ENCODE data around the gene DCST1.

DNA sequence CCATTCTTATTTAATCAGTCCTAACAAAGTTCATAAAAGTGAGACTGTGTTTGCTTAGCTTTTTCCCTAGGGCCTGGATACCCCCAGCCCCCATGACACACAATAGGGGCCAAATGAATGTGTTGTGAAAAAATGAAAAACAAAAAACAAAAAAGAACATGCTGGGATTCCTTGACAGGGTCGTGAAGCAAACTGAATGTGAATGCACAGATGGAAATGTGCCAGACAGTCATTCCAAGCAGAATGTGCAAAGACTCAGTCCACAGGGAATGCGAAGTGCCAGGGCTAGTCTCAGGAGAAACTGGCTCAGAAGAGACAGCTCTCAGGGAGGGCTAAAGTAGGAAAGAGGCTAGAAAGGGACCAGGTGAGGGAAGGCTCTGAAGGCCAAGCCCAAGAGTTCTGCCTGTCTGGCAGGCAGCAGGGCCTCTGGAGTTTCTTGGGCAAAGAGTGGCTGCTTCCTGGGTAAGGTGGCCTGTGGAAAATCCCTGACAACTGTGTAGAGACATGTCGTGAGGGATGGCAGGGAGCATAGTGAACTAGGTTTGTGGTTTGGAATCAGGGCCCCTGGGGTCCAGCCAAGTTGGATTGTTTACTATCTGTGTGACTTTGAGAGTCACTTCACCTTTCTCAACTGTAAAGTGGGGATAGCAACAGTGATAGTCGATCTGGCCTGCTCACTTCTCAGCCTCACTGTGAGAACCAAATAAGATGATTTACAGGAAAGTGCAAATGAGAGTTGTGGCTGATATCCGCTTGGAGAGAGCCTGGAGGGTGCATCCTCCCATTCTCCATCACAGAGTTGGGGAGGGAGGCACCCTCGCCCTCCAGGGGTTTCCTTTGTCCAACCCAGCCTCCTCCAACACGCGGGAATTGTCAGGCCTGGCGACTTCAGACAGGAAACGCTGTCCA is 16.3 kb downstream of the DCST1 start:
- TF ChIP-seq, protein P1, sequence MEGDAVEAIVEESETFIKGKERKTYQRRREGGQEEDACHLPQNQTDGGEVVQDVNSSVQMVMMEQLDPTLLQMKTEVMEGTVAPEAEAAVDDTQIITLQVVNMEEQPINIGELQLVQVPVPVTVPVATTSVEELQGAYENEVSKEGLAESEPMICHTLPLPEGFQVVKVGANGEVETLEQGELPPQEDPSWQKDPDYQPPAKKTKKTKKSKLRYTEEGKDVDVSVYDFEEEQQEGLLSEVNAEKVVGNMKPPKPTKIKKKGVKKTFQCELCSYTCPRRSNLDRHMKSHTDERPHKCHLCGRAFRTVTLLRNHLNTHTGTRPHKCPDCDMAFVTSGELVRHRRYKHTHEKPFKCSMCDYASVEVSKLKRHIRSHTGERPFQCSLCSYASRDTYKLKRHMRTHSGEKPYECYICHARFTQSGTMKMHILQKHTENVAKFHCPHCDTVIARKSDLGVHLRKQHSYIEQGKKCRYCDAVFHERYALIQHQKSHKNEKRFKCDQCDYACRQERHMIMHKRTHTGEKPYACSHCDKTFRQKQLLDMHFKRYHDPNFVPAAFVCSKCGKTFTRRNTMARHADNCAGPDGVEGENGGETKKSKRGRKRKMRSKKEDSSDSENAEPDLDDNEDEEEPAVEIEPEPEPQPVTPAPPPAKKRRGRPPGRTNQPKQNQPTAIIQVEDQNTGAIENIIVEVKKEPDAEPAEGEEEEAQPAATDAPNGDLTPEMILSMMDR (conservative IDR thresholded peaks at IDR 0.05): no peak
- TF ChIP-seq ZFX (IDR thresholded peaks at IDR 0.05): peak; percentile 36; the same call in 1 of the 2 replicates

Measured in C4-2B (cell line).